Measurements from ENCODE around the gene YWHAG.

The YWHAG gene

GRCh38 chr7:76352193-76352592 is 6.6 kb downstream of the YWHAG start:
- Histone ChIP-seq H3K4me1 (ENCODE audit: low read depth, poor library complexity, severe bottlenecking) (peaks cover 56% of the 10 kb centered on the region), H3K27me3 (ENCODE audit: insufficient read depth, low read depth) (no peaks in the 10 kb centered on the region), H3K27ac (no peak overlapping the region), H3K79me2 (ENCODE audit: insufficient read depth, low read depth) (peaks cover 99% of the 10 kb centered on the region), H3K36me3 (ENCODE audit: insufficient read depth) (peaks cover 30% of the 10 kb centered on the region; the same call in 1 of the 2 replicates), H3K4me3 (IDR thresholded peaks at IDR 0.05; ENCODE audit: insufficient read depth, low read depth, low read length) (no peak overlapping the region), H3K9ac (no peak overlapping the region), H3K4me2 (no peak overlapping the region), H4K20me1 (ENCODE audit: insufficient read depth) (peaks cover 85% of the 10 kb centered on the region), H2AFZ (ENCODE audit: low read depth) (no peak overlapping the region)
- TF ChIP-seq CTCF (conservative IDR thresholded peaks at IDR 0.05; ENCODE audit: low read depth, low read length) = no peak

GRCh38 chr7:76351372-76351771 is 7.4 kb downstream of the YWHAG start:
- peaks cover 99% of the 10 kb centered on the region for H3K79me2 ChIP-seq (ENCODE audit: insufficient read depth, low read depth)
- peaks cover 36% of the 10 kb centered on the region; the same call in 1 of the 2 replicates for H3K36me3 ChIP-seq (ENCODE audit: insufficient read depth)
- no peak overlapping the region for H3K4me2 ChIP-seq
- H3K9ac ChIP-seq = no peak overlapping the region
- H4K20me1 ChIP-seq (ENCODE audit: insufficient read depth) = peaks cover 85% of the 10 kb centered on the region
- no peak overlapping the region for H3K4me3 ChIP-seq (IDR thresholded peaks at IDR 0.05; ENCODE audit: insufficient read depth, low read depth, low read length)
- no peak for TF ChIP-seq CTCF (conservative IDR thresholded peaks at IDR 0.05; ENCODE audit: low read depth, low read length)
- H2AFZ ChIP-seq (ENCODE audit: low read depth) = no peak overlapping the region
- no peak overlapping the region for H3K27ac ChIP-seq
- peaks cover 50% of the 10 kb centered on the region for H3K4me1 ChIP-seq (ENCODE audit: low read depth, poor library complexity, severe bottlenecking)
- H3K27me3 ChIP-seq (ENCODE audit: insufficient read depth, low read depth) = no peaks in the 10 kb centered on the region

- no peak overlapping the region for H3K4me3 ChIP-seq (IDR thresholded peaks at IDR 0.05; ENCODE audit: insufficient read depth, low read depth, low read length)
- no peak overlapping the region for H2AFZ ChIP-seq (ENCODE audit: low read depth)
- peaks cover 36% of the 10 kb centered on the region for H3K4me1 ChIP-seq (ENCODE audit: low read depth, poor library complexity, severe bottlenecking)
- H3K79me2 ChIP-seq (ENCODE audit: insufficient read depth, low read depth) = peaks cover 98% of the 10 kb centered on the region
- peaks cover 25% of the 10 kb centered on the region; the same call in 1 of the 2 replicates for H3K36me3 ChIP-seq (ENCODE audit: insufficient read depth)
- H4K20me1 ChIP-seq (ENCODE audit: insufficient read depth) = peaks cover 69% of the 10 kb centered on the region
- no peak overlapping the region for H3K27ac ChIP-seq
- H3K4me2 ChIP-seq = no peak overlapping the region
- TF ChIP-seq CTCF (conservative IDR thresholded peaks at IDR 0.05; ENCODE audit: low read depth, low read length) = no peak
- H3K27me3 ChIP-seq (ENCODE audit: insufficient read depth, low read depth) = no peaks in the 10 kb centered on the region
- no peak overlapping the region for H3K9ac ChIP-seq
Measured at GRCh38 chr7:76349313-76349885, 9.4 kb downstream of the YWHAG start.

GRCh38 chr7:76347710-76348109 is 11.1 kb downstream of the YWHAG start:
- H4K20me1 ChIP-seq (ENCODE audit: insufficient read depth) = peaks cover 52% of the 10 kb centered on the region

More at GRCh38 chr7:76347710-76348109, 11.1 kb downstream of the YWHAG start:
- no peak overlapping the region for H3K4me2 ChIP-seq
- no peaks in the 10 kb centered on the region for H3K27me3 ChIP-seq (ENCODE audit: insufficient read depth, low read depth)
- peaks cover 16% of the 10 kb centered on the region; the same call in 1 of the 2 replicates for H3K36me3 ChIP-seq (ENCODE audit: insufficient read depth)
- H3K79me2 ChIP-seq (ENCODE audit: insufficient read depth, low read depth) = peaks cover 98% of the 10 kb centered on the region
- H3K9ac ChIP-seq = no peak overlapping the region
- no peak overlapping the region for H2AFZ ChIP-seq (ENCODE audit: low read depth)
- no peak for TF ChIP-seq CTCF (conservative IDR thresholded peaks at IDR 0.05; ENCODE audit: low read depth, low read length)
- H3K4me1 ChIP-seq (ENCODE audit: low read depth, poor library complexity, severe bottlenecking) = peaks cover 36% of the 10 kb centered on the region
- H3K4me3 ChIP-seq (IDR thresholded peaks at IDR 0.05; ENCODE audit: insufficient read depth, low read depth, low read length) = no peak overlapping the region
- no peak overlapping the region for H3K27ac ChIP-seq
